LNCaP clone FGC (cell line): ENCODE results near the gene PDK4.

Experiments used
- DNase-seq: peaks from one replicate; pipeline ENCODE4 v3.0.0-alpha.2; 2011; ENCODE audit warnings: low read depth
- H3K4me3 ChIP-seq: 2 replicates; pipeline ENCODE4 v1.5.1; 2011; ENCODE audit warnings: mild to moderate bottlenecking, low read depth, low read length, control low read depth
- CTCF ChIP-seq: IDR thresholded peaks from 2 replicates; pipeline ENCODE4 v1.5.1; 2012; ENCODE audit warnings: mild to moderate bottlenecking; ENCODE audit not compliant: control insufficient read depth, insufficient read depth; ENCODE audit errors: extremely low read depth

Gene PDK4

DNA sequence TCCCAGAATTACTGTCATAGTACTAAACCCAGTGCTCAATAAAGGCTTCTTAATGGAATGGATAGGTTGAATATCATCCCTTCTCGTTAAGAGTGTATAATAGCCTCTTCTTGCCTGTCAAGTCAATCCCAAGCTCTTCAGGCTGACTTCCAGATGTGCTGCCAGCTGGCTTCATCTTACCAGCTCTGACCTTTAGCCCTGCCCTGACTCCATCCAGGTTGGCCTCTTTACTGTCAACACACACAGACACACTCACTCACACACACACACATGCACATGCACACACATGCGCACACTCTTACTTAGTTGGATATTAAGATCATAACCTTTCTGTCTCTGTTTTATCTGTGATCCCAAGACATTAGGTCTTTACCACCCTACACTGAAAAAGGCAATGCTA lies 61.5 kb downstream of the PDK4 start:
- DNase-seq = no peak
- TF ChIP-seq CTCF = no peak
- no peak overlapping the region for H3K4me3 ChIP-seq
